Stromal cell of bone marrow (primary cell): Measurements from ENCODE around the gene LIPT2.

Source experiments
- DNase-seq: peaks from one replicate; pipeline ENCODE4 v3.0.0-alpha.2; 2012; ENCODE audit warnings: low read depth

LIPT2 gene

GRCh38 chr11:74464746-74465145 is 28.8 kb downstream of the LIPT2 start:
- no peak for DNase-seq

- DNase-seq: no peak
These were observed 30.3 kb downstream of the LIPT2 start for GRCh38 chr11:74463216-74463615.

GRCh38 chr11:74462631-74463030 is 30.9 kb downstream of the LIPT2 start:
- no peak for DNase-seq

- DNase-seq: no peak
These were observed 31.5 kb downstream of the LIPT2 start for GRCh38 chr11:74462009-74462408.

- no peak for DNase-seq
These were observed 32.9 kb downstream of the LIPT2 start for GRCh38 chr11:74460481-74461154.

GRCh38 chr11:74460065-74460464 is 33.5 kb downstream of the LIPT2 start:
- DNase-seq: no peak

GRCh38 chr11:74459584-74459983 is 33.9 kb downstream of the LIPT2 start:
- DNase-seq: no peak

- DNase-seq: no peak
These were observed 36.2 kb downstream of the LIPT2 start for GRCh38 chr11:74457356-74457755.

- peak; percentile 35 for DNase-seq
These were observed 40.0 kb downstream of the LIPT2 start for GRCh38 chr11:74453373-74453975.

- DNase-seq: no peak
These were observed 41.2 kb downstream of the LIPT2 start for GRCh38 chr11:74452366-74452765.

- no peak for DNase-seq
These were observed 43.2 kb downstream of the LIPT2 start for GRCh38 chr11:74450318-74450717.

- DNase-seq: peak; percentile 80
These were observed 44.1 kb downstream of the LIPT2 start for GRCh38 chr11:74449369-74449931.

GRCh38 chr11:74447720-74448119 is 45.8 kb downstream of the LIPT2 start:
- DNase-seq: no peak

- no peak for DNase-seq
These were observed 47.0 kb downstream of the LIPT2 start for GRCh38 chr11:74446532-74446938.

GRCh38 chr11:74444173-74444826 is 49.2 kb downstream of the LIPT2 start:
- no peak for DNase-seq

GRCh38 chr11:74443071-74443864 is 50.3 kb downstream of the LIPT2 start:
- no peak for DNase-seq

GRCh38 chr11:74442636-74443035 is 50.9 kb downstream of the LIPT2 start:
- no peak for DNase-seq
